HepG2 (cell line): Measurements from ENCODE around the gene TMCC1. TPM values are rescaled to one million over a fixed set of nuclear protein-coding genes. Genes with fewer than 3 reads are reported as not detected.

Source experiments
- CBX1 ChIP-seq: IDR thresholded peaks from one replicate; pipeline ENCODE4 v1.6.1; 2016; ENCODE audit warnings: antibody characterized with exemption, low read depth
- CEBPG ChIP-seq: IDR thresholded peaks from 2 replicates; pipeline ENCODE4 v1.6.1; 2016
- CREM ChIP-seq, 2 experiments: sonication (generic) in 1 of 2; formaldehyde crosslinking in 1 of 2; IDR thresholded peaks; 2 replicates each; pipeline versions ENCODE4 v1.4.0 to v1.6.1; 2016 to 2020; ENCODE audit warnings: antibody characterized with exemption in 1 of 2, mild to moderate bottlenecking in 1 of 2, missing genetic modification reagents in 1 of 2
- DBP ChIP-seq: sonication (generic); formaldehyde crosslinking; IDR thresholded peaks from 2 replicates; pipeline ENCODE4 v1.4.0; 2020; ENCODE audit warnings: missing genetic modification reagents; ENCODE audit errors: not compliant biosample characterization
- FIP1L1 ChIP-seq: fragments of 200-400 bp; formaldehyde crosslinking; IDR thresholded peaks from 2 replicates; pipeline ENCODE4 v1.6.1; 2018; ENCODE audit warnings: low read depth, mild to moderate bottlenecking, low read length, moderate library complexity, borderline replicate concordance; ENCODE audit not compliant: insufficient read depth
- FOXJ3 ChIP-seq: sonication (generic); formaldehyde crosslinking; IDR thresholded peaks from 2 replicates; pipeline ENCODE4 v1.4.0; 2020; ENCODE audit warnings: missing genetic modification reagents, mild to moderate bottlenecking, borderline replicate concordance
- HDAC2 ChIP-seq: sonication (generic); formaldehyde crosslinking; IDR thresholded peaks from 2 replicates; pipeline ENCODE4 v1.4.0; 2020; ENCODE audit warnings: missing genetic modification reagents
- KLF6 ChIP-seq: IDR thresholded peaks from 2 replicates; pipeline ENCODE4 v1.8.0; 2016; ENCODE audit warnings: missing biosample characterization, missing genetic modification reagents
- MZF1 ChIP-seq: sonication (generic); formaldehyde crosslinking; IDR thresholded peaks from 2 replicates; pipeline ENCODE4 v1.8.1; 2023; ENCODE audit warnings: mild to moderate bottlenecking, missing genetic modification reagents, borderline replicate concordance
- PBX2 ChIP-seq: IDR thresholded peaks from 2 replicates; pipeline ENCODE4 v1.6.1; 2016; ENCODE audit warnings: control low read depth
- POLR2AphosphoS5 ChIP-seq: IDR thresholded peaks from 2 replicates; pipeline ENCODE4 v1.6.1; 2012; ENCODE audit warnings: low read depth, low read length
- SCMH1 ChIP-seq: sonication (generic); formaldehyde crosslinking; IDR thresholded peaks from 2 replicates; pipeline ENCODE4 v1.9.0; 2021; ENCODE audit warnings: missing genetic modification reagents, mild to moderate bottlenecking, borderline replicate concordance
- TRAFD1 ChIP-seq: sonication (generic); formaldehyde crosslinking; IDR thresholded peaks from 2 replicates; pipeline ENCODE4 v1.5.1; 2020; ENCODE audit warnings: missing genetic modification reagents, mild to moderate bottlenecking, borderline replicate concordance
- ZBTB46 ChIP-seq: sonication (generic); formaldehyde crosslinking; IDR thresholded peaks from 2 replicates; pipeline ENCODE4 v1.4.0; 2020; ENCODE audit warnings: mild to moderate bottlenecking, missing genetic modification reagents, borderline replicate concordance
- ZFP90 ChIP-seq: sonication (generic); formaldehyde crosslinking; IDR thresholded peaks from 2 replicates; pipeline ENCODE4 v1.8.0; 2022; ENCODE audit warnings: missing genetic modification reagents, mild to moderate bottlenecking, inconsistent platforms, borderline replicate concordance
- ZHX1 ChIP-seq: sonication (generic); formaldehyde crosslinking; IDR thresholded peaks from 2 replicates; pipeline ENCODE4 v1.8.1; 2022; ENCODE audit warnings: low read depth, mild to moderate bottlenecking, missing genetic modification reagents
- ZNF326 ChIP-seq: sonication (generic); formaldehyde crosslinking; IDR thresholded peaks from 2 replicates; pipeline ENCODE4 v1.4.0; 2020; ENCODE audit warnings: missing genetic modification reagents, borderline replicate concordance
- ZNF484 ChIP-seq: sonication (generic); formaldehyde crosslinking; IDR thresholded peaks from 2 replicates; pipeline ENCODE4 v1.5.1; 2020; ENCODE audit warnings: mild to moderate bottlenecking, low read depth, missing genetic modification reagents, borderline replicate concordance
- ZNF747 ChIP-seq: sonication (generic); formaldehyde crosslinking; IDR thresholded peaks from 2 replicates; pipeline ENCODE4 v1.8.1; 2023; ENCODE audit warnings: missing genetic modification reagents, mild to moderate bottlenecking, borderline replicate concordance
- polyA plus RNA-seq, 8 experiments: library from polyadenylated mRNA; depleted of rRNA in 3 of 8; stranded (reverse) in 7 of 8; unstranded in 1 of 8; fragments of >200 nt; fragmentation: Illumina TruSeq in 4 of 8; extraction: Trizol in 4 of 8; gene quantifications; 2 replicates each; pipeline versions ENCODE4 v1.2.1 to v1.2.3, GENCODE V29; 2011 to 2016; ENCODE audit warnings: low read depth in 4 of 8, missing spikeins in 1 of 8, mixed read lengths in 1 of 8; ENCODE audit not compliant: insufficient read depth in 1 of 8
- total RNA-seq, 5 experiments: library from RNA; depleted of rRNA; stranded (reverse); fragments of >200 nt; fragmentation: Illumina TruSeq; extraction: Trizol; gene quantifications; 2 replicates each; pipeline ENCODE4 v1.2.3, GENCODE V29; 2016; ENCODE audit warnings: low read depth in 1 of 5

TMCC1 gene
- total and polyA plus RNA-seq, 2 of the 13 experiments (the other 11 are each of a cell fraction or from before 2014, with no cell fraction given) = 12.1 to 264 TPM

- TF ChIP-seq ZBTB46 (CRISPR knock-in tag) (no peak), ZNF484 (CRISPR knock-in tag) (no peak), ZHX1 (CRISPR knock-in tag) (no peak), FOXJ3 (CRISPR knock-in tag) (peak; percentile 43; the same call in 1 of the 2 replicates), CREM (IDR thresholded peaks at IDR 0.05) (no peak), CREM (CRISPR knock-in tag; IDR thresholded peaks at IDR 0.05) (no peak), SCMH1 (no peak), FIP1L1 (no peak), CBX1 (no peak), MZF1 (CRISPR knock-in tag) (no peak), CEBPG (CRISPR knock-in tag) (no peak), PBX2 (CRISPR knock-in tag) (no peak), KLF6 (no peak), HDAC2 (CRISPR knock-in tag) (no peak), DBP (CRISPR knock-in tag) (no peak), ZFP90 (CRISPR knock-in tag) (peak; percentile 46; the same call in 1 of the 2 replicates), TRAFD1 (no peak), POLR2AphosphoS5 (peak; percentile 38), ZNF747 (CRISPR knock-in tag) (0 out of 2 replicates have a peak, but pooled peaks have one; percentile 19), ZNF326 (CRISPR knock-in tag) (no peak)
Measured at GRCh38 chr3:129627350-129628168, 266.0 kb downstream of the TMCC1 start (continued).
